GM18508 (cell line): ENCODE measurements around the gene CLRN3.

Source experiments
- ATAC-seq: cut with Tn5 transposase; IDR thresholded peaks from one replicate; pipeline ENCODE4 v1.9.1; 2021; ENCODE audit warnings: moderate number of reproducible peaks; ENCODE audit not compliant: insufficient read depth, unreplicated experiment

Gene CLRN3

GRCh38 chr10:127877116-127877515 lies 15.6 kb downstream of the CLRN3 start:
- ATAC-seq, result no peak

- no peak for ATAC-seq
Observed at GRCh38 chr10:127875916-127876315, 16.8 kb downstream of the CLRN3 start.

- no peak for ATAC-seq
Observed at GRCh38 chr10:127875449-127875765, 17.3 kb downstream of the CLRN3 start.

GRCh38 chr10:127874671-127875448 lies 17.9 kb downstream of the CLRN3 start:
- ATAC-seq, result no peak

GRCh38 chr10:127873901-127874470 lies 18.8 kb downstream of the CLRN3 start:
- ATAC-seq, result no peak

GRCh38 chr10:127872871-127873600 lies 19.7 kb downstream of the CLRN3 start:
- ATAC-seq, result no peak

GRCh38 chr10:127872011-127872761 lies 20.6 kb downstream of the CLRN3 start:
- ATAC-seq, result no peak

GRCh38 chr10:127871631-127872010 lies 21.1 kb downstream of the CLRN3 start:
- ATAC-seq, result no peak

- no peak for ATAC-seq
Observed at GRCh38 chr10:127869329-127869728, 23.4 kb downstream of the CLRN3 start.

- no peak for ATAC-seq
Observed at GRCh38 chr10:127867805-127868204, 24.9 kb downstream of the CLRN3 start.

GRCh38 chr10:127866276-127867013 lies 26.3 kb downstream of the CLRN3 start:
- ATAC-seq, result no peak

GRCh38 chr10:127863231-127863825 lies 29.4 kb downstream of the CLRN3 start:
- no peak for ATAC-seq

- ATAC-seq, result no peak
Observed at GRCh38 chr10:127860592-127860991, 32.1 kb downstream of the CLRN3 start.

GRCh38 chr10:127855976-127856375 lies 36.8 kb downstream of the CLRN3 start:
- no peak for ATAC-seq

GRCh38 chr10:127855591-127855881 lies 37.2 kb downstream of the CLRN3 start:
- ATAC-seq, result no peak

GRCh38 chr10:127854769-127855590 lies 37.8 kb downstream of the CLRN3 start:
- ATAC-seq, result peak; percentile 58

- ATAC-seq, result no peak
Observed at GRCh38 chr10:127853868-127854768, 38.6 kb downstream of the CLRN3 start.

- ATAC-seq, result no peak
Observed at GRCh38 chr10:127852456-127852855, 40.3 kb downstream of the CLRN3 start.
